ENCODE data around the gene UNC5CL. TPM values are rescaled to one million over a fixed set of nuclear protein-coding genes. Genes with fewer than 3 reads are reported as not detected.
"Not testable (repeated sequence)": the region's sequence is repeated elsewhere in the genome, so short reads cannot be mapped to it uniquely, and the experiment has no call there.

The UNC5CL gene
- total RNA-seq, 1 donor from 2014 or later = 0.53 TPM

- intact Hi-C loops (cut with DNase I) = no loop called here
Measured at GRCh38 chr6:41022294-41022693, 16.7 kb downstream of the UNC5CL start.

GRCh38 chr6:41021832-41022231 is 17.2 kb downstream of the UNC5CL start:
- Histone ChIP-seq H3K27me3 (no peaks in the 10 kb centered on the region), H3K27ac (no peak overlapping the region), H3K4me1 (no peaks in the 10 kb centered on the region), H3K9me3 (no peaks in the 10 kb centered on the region), H3K36me3 (no peaks in the 10 kb centered on the region), H3K4me3 (no peak overlapping the region)
- no peak for DNase-seq (ENCODE audit: low spot score in 2 of 2)
- TF ChIP-seq CTCF (IDR thresholded peaks at IDR 0.05) = no peak
- intact Hi-C loops (cut with DNase I) = no loop called here

More at GRCh38 chr6:41022294-41022693, 16.7 kb downstream of the UNC5CL start:
- H3K27ac ChIP-seq = no peak overlapping the region
- DNase-seq (ENCODE audit: low spot score in 2 of 2) = no peak
- H3K4me1 ChIP-seq = peaks cover 0 to 2% of the 10 kb centered on the region in 2 donors
- H3K27me3 ChIP-seq = no peaks in the 10 kb centered on the region
- H3K36me3 ChIP-seq = no peaks in the 10 kb centered on the region
- H3K9me3 ChIP-seq = no peaks in the 10 kb centered on the region
- no peak overlapping the region for H3K4me3 ChIP-seq
- TF ChIP-seq CTCF (IDR thresholded peaks at IDR 0.05) = no peak

GRCh38 chr6:41017663-41018062 is 21.4 kb downstream of the UNC5CL start:
- H3K4me3 ChIP-seq = no peak overlapping the region
- H3K9me3 ChIP-seq = no peaks in the 10 kb centered on the region
- no peak overlapping the region for H3K27ac ChIP-seq
- TF ChIP-seq CTCF (IDR thresholded peaks at IDR 0.05) = no peak
- no peaks in the 10 kb centered on the region for H3K27me3 ChIP-seq
- no peaks in the 10 kb centered on the region for H3K36me3 ChIP-seq
- no peak for DNase-seq (ENCODE audit: low spot score in 2 of 2)
- no peaks in the 10 kb centered on the region for H3K4me1 ChIP-seq
- intact Hi-C loops (cut with DNase I) = no loop called here

- H3K4me1 ChIP-seq; H3K4me3 ChIP-seq; intact Hi-C loops (cut with DNase I); H3K27ac ChIP-seq; H3K36me3 ChIP-seq; DNase-seq (ENCODE audit: low spot score in 2 of 2); H3K27me3 ChIP-seq; H3K9me3 ChIP-seq: not testable (repeated sequence)
Measured at GRCh38 chr6:41015860-41016259, 23.2 kb downstream of the UNC5CL start.

- H3K4me3 ChIP-seq = no peak overlapping the region
- H3K36me3 ChIP-seq = no peaks in the 10 kb centered on the region
- no peaks in the 10 kb centered on the region for H3K4me1 ChIP-seq
- H3K9me3 ChIP-seq = no peaks in the 10 kb centered on the region
- no peaks in the 10 kb centered on the region for H3K27me3 ChIP-seq
- no peak for DNase-seq (ENCODE audit: low spot score in 2 of 2)
- H3K27ac ChIP-seq = no peak overlapping the region
- no peak for TF ChIP-seq CTCF (IDR thresholded peaks at IDR 0.05)
- intact Hi-C loops (cut with DNase I) = no loop called here
Measured at GRCh38 chr6:41014780-41015179, 24.2 kb downstream of the UNC5CL start.

GRCh38 chr6:41013466-41014153 is 25.4 kb downstream of the UNC5CL start:
- DNase-seq (ENCODE audit: low spot score in 2 of 2) = no peak
- intact Hi-C loops (cut with DNase I) = no loop called here
- Histone ChIP-seq H3K27ac (no peak overlapping the region), H3K4me3 (no peak overlapping the region), H3K4me1 (no peaks in the 10 kb centered on the region), H3K36me3 (no peaks in the 10 kb centered on the region), H3K27me3 (no peaks in the 10 kb centered on the region), H3K9me3 (no peaks in the 10 kb centered on the region)
- no peak for TF ChIP-seq CTCF (IDR thresholded peaks at IDR 0.05)

Data from ascending aorta (tissue), 2 donors.